MM.1S (cell line): ENCODE data around the gene PTPN3.

Experiments used
- EZH2 ChIP-seq: fragments of 300-600 bp; sonication (generic); optimal IDR thresholded peaks from 2 replicates; pipeline ENCODE3; 2017; ENCODE audit warnings: low read depth, mild to moderate bottlenecking, antibody characterized with exemption, low read length, mixed read lengths
- TF ChIP-seq, protein P1 (sequence below): fragments of 300-600 bp; sonication (generic); IDR thresholded peaks from 2 replicates; pipeline ENCODE4 v1.5.1; 2016; ENCODE audit warnings: antibody characterized with exemption, low read length, mixed read lengths

DNA sequence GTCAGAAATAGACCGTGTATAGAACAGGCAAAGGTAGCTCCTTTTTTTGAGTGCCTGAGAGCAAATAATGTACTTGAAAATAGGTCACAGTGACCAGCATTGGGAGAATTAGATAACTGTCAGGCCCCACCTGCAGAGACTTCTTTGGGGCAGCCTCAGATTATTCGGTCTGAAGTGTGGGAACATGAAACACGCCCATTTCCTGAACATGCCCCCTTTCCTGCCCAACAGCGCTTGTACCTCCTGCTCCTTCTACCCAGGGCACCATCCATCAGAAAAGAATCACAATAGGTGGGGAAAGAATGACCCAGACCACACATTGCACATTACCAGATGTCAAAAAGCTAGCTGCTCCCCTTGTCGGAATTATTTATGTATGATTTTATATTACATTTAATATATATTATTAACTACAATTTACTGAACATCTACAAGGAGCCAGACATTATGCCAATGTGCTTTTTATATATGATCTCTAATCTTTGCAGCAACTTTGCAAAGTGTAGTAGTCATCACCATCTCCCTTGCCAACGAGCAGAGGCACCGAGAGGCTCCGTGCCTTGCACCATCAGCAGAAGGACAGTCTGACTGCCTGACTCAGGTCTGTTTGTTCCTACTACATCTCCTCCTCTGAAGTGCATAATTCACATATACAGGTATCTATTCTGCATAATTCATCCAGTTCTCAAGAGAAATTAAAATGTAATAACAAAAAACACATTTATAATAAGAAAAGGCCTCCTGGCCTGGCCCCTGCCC is 39.5 kb downstream of the PTPN3 start:
- TF ChIP-seq, protein P1, sequence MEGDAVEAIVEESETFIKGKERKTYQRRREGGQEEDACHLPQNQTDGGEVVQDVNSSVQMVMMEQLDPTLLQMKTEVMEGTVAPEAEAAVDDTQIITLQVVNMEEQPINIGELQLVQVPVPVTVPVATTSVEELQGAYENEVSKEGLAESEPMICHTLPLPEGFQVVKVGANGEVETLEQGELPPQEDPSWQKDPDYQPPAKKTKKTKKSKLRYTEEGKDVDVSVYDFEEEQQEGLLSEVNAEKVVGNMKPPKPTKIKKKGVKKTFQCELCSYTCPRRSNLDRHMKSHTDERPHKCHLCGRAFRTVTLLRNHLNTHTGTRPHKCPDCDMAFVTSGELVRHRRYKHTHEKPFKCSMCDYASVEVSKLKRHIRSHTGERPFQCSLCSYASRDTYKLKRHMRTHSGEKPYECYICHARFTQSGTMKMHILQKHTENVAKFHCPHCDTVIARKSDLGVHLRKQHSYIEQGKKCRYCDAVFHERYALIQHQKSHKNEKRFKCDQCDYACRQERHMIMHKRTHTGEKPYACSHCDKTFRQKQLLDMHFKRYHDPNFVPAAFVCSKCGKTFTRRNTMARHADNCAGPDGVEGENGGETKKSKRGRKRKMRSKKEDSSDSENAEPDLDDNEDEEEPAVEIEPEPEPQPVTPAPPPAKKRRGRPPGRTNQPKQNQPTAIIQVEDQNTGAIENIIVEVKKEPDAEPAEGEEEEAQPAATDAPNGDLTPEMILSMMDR = no peak
- TF ChIP-seq EZH2 = no peak
